Osteoblast (primary cell): ENCODE measurements around the gene CADPS. TPM values are rescaled to one million over a fixed set of nuclear protein-coding genes. Genes with fewer than 3 reads are reported as not detected.

Experiments
- DNase-seq: peaks from one replicate; pipeline ENCODE4 v3.0.0; 2011; ENCODE audit warnings: low spot score, mixed read lengths; ENCODE audit not compliant: insufficient read length; ENCODE audit errors: missing footprints
- H2AFZ ChIP-seq: 2 replicates; pipeline ENCODE4 v1.6.0; 2011; ENCODE audit warnings: mild to moderate bottlenecking, low read length
- H3K27ac ChIP-seq: 2 replicates; pipeline ENCODE4 v1.5.1; 2011; ENCODE audit warnings: mild to moderate bottlenecking, low read depth, low read length, moderate library complexity
- H3K27me3 ChIP-seq: 2 replicates; pipeline ENCODE4 v1.6.0; 2012; ENCODE audit warnings: mild to moderate bottlenecking, control low read depth, inconsistent platforms, low read length, moderate library complexity; ENCODE audit not compliant: insufficient read depth
- H3K36me3 ChIP-seq: 2 replicates; pipeline ENCODE4 v1.5.1; 2011; ENCODE audit warnings: mild to moderate bottlenecking, low read length, control low read depth, moderate library complexity; ENCODE audit not compliant: insufficient read depth
- H3K4me1 ChIP-seq: 2 replicates; pipeline ENCODE4 v1.5.1; 2011; ENCODE audit warnings: mild to moderate bottlenecking, low read length, control low read depth, moderate library complexity; ENCODE audit not compliant: insufficient read depth
- H3K4me2 ChIP-seq: 2 replicates; pipeline ENCODE4 v1.6.0; 2011; ENCODE audit warnings: mild to moderate bottlenecking, low read length; ENCODE audit not compliant: insufficient read depth
- H3K4me3 ChIP-seq: fragments of 200-600 bp; sonication (generic); 3 replicates; pipeline ENCODE4 v1.5.1; 2012; ENCODE audit warnings: mild to moderate bottlenecking, low read length, inconsistent platforms; ENCODE audit not compliant: insufficient read depth
- H3K79me2 ChIP-seq: 2 replicates; pipeline ENCODE4 v1.6.0; 2012; ENCODE audit warnings: mild to moderate bottlenecking, low read length, control low read depth, inconsistent platforms; ENCODE audit not compliant: insufficient read depth
- H3K9me3 ChIP-seq: 2 replicates; pipeline ENCODE4 v1.5.1; 2011; ENCODE audit warnings: low read depth, low read length, control low read depth
- H4K20me1 ChIP-seq: 2 replicates; pipeline ENCODE4 v1.6.0; 2012; ENCODE audit warnings: mild to moderate bottlenecking, low read length, control low read depth; ENCODE audit not compliant: insufficient read depth
- total RNA-seq: library from RNA; depleted of rRNA; stranded (reverse); fragments of >200 nt; gene quantifications from 2 replicates; pipeline ENCODE4 v1.2.3, GENCODE V29; 2012
- TF ChIP-seq, protein P1 (sequence below): IDR thresholded peaks from 2 replicates; pipeline ENCODE4 v1.5.1; 2011; ENCODE audit warnings: mild to moderate bottlenecking, low read depth, low read length, moderate library complexity; ENCODE audit errors: extremely low read depth

The CADPS gene
- total RNA-seq, 1 donor, result not detected

DNA sequence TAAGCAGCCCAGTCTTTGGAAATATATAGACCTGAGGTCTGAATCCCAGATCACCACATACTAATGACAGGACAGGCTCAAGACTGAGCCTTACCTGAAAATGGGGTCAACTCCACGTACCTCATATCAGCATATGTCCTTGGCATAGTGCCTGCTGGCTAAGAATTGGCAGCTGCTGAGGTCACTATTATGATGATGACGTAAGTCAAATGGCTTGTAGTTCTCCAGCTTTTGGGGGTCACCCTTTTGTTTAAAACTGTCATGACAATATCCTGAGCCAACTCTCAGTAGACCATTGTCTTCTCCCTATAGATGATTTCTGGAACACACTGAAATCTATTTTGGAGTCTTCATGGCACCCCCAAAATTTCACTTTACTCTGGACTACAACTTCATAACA lies 16.8 kb upstream of the CADPS start:
- H3K27ac ChIP-seq, result no peak overlapping the region
- H3K79me2 ChIP-seq, result no peaks in the 10 kb centered on the region
- no peaks in the 10 kb centered on the region for H3K4me1 ChIP-seq
- no peaks in the 10 kb centered on the region for H3K36me3 ChIP-seq
- H4K20me1 ChIP-seq, result no peaks in the 10 kb centered on the region
- TF ChIP-seq, protein P1, sequence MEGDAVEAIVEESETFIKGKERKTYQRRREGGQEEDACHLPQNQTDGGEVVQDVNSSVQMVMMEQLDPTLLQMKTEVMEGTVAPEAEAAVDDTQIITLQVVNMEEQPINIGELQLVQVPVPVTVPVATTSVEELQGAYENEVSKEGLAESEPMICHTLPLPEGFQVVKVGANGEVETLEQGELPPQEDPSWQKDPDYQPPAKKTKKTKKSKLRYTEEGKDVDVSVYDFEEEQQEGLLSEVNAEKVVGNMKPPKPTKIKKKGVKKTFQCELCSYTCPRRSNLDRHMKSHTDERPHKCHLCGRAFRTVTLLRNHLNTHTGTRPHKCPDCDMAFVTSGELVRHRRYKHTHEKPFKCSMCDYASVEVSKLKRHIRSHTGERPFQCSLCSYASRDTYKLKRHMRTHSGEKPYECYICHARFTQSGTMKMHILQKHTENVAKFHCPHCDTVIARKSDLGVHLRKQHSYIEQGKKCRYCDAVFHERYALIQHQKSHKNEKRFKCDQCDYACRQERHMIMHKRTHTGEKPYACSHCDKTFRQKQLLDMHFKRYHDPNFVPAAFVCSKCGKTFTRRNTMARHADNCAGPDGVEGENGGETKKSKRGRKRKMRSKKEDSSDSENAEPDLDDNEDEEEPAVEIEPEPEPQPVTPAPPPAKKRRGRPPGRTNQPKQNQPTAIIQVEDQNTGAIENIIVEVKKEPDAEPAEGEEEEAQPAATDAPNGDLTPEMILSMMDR, result no peak
- DNase-seq, result no peak
- no peaks in the 10 kb centered on the region for H3K27me3 ChIP-seq
- no peak overlapping the region for H3K4me3 ChIP-seq
- no peaks in the 10 kb centered on the region for H3K9me3 ChIP-seq
- H2AFZ ChIP-seq, result no peak overlapping the region
- no peak overlapping the region for H3K4me2 ChIP-seq

DNA sequence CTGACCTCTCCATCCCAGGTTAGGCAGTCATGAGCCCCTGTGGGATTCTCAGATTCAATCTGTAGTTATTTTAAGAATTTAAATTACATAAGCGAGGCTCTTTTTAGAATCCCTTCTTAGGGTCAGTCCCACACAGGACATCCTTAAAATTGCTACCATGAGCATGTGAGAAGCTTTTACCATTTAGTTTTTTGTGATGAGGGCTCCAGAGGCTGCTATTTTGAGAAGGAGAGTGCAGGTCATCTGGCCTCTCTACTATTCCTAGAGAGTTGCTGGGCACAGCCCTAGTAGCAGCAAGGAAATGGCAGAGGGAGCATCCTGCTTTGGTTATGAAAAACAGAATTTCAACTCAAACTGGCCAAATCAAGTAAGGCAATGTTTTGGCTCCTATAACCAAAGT lies 13.6 kb upstream of the CADPS start:
- Histone ChIP-seq H3K4me3 (no peak overlapping the region), H2AFZ (no peak overlapping the region), H3K4me1 (no peaks in the 10 kb centered on the region), H3K79me2 (no peaks in the 10 kb centered on the region), H4K20me1 (no peaks in the 10 kb centered on the region), H3K27ac (no peak overlapping the region), H3K9me3 (no peaks in the 10 kb centered on the region), H3K4me2 (no peak overlapping the region), H3K27me3 (no peaks in the 10 kb centered on the region), H3K36me3 (no peaks in the 10 kb centered on the region)
- TF ChIP-seq, protein P1, result no peak
- DNase-seq, result no peak

DNA sequence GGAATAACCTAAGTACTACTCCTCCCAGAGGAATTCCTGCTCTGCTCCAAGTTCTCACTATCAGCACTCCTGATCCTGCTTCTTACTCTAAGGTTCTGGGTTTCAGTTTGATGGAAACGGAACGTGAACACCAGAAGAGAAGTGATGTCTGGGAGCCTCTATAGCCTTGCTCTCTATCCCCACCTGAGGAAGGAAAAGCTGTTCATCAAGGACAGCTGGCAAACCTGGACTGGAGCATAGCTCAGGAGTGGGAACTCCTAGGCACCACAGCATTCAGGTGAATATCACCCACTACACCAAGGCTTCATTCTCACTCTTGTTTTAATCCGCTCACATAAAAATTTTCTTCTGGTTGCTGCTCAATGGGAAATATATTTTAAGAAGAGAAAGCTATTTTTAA lies 13.0 kb upstream of the CADPS start:
- Histone ChIP-seq H2AFZ (no peak overlapping the region), H3K27ac (no peak overlapping the region), H3K9me3 (no peaks in the 10 kb centered on the region), H3K4me2 (no peak overlapping the region), H3K79me2 (no peaks in the 10 kb centered on the region), H4K20me1 (no peaks in the 10 kb centered on the region), H3K4me1 (no peaks in the 10 kb centered on the region), H3K4me3 (no peak overlapping the region), H3K27me3 (no peaks in the 10 kb centered on the region), H3K36me3 (no peaks in the 10 kb centered on the region)
- TF ChIP-seq, protein P1, result no peak
- no peak for DNase-seq

GRCh38 chr3:62885136-62885535 lies 9.9 kb upstream of the CADPS start:
- Histone ChIP-seq H3K36me3 (no peaks in the 10 kb centered on the region), H4K20me1 (no peaks in the 10 kb centered on the region), H3K27ac (no peak overlapping the region), H3K4me2 (no peak overlapping the region), H3K4me3 (no peak overlapping the region), H3K4me1 (no peaks in the 10 kb centered on the region), H3K9me3 (no peaks in the 10 kb centered on the region), H2AFZ (no peak overlapping the region), H3K79me2 (no peaks in the 10 kb centered on the region), H3K27me3 (no peaks in the 10 kb centered on the region)
- DNase-seq, result no peak
- TF ChIP-seq, protein P1, result no peak
